A549 (cell line): ENCODE results near the gene DDX1. TPM values are rescaled to one million over a fixed set of nuclear protein-coding genes. Genes with fewer than 3 reads are reported as not detected.

Source experiments
- ATAC-seq, 2 experiments: fragments of 200-7000 bp in 1 of 2; fragments of >200 bp in 1 of 2; cut with Nextera tagmentation in 1 of 2; cut with Tn5 transposase in 1 of 2; 3 replicates each; pipeline versions ENCODE4 v1.8.0 to v1.9.1; 2018 to 2020; ENCODE audit warnings: mild to moderate bottlenecking in 1 of 2, moderate library complexity in 1 of 2
- CTCF ChIA-PET: fragments of 300-600 bp; sonication (Branson Sonifier 250); formaldehyde crosslinking; extraction: SDS; loops from one replicate; lab custom pipeline; 2021; ENCODE audit warnings: antibody characterized with exemption, inconsistent platforms; lab: Yijun Ruan, JAX
- POLR2A ChIA-PET: fragments of 350-600 bp; formaldehyde crosslinking; extraction: SDS; loops from one replicate; lab custom pipeline; 2021; ENCODE audit warnings: antibody characterized with exemption, inconsistent platforms; lab: Yijun Ruan, JAX
- DNase-seq, 2 experiments: peaks; one replicate each; pipeline versions ENCODE4 v3.0.0 to v3.0.0-alpha.2; 2011 to 2016; ENCODE audit warnings: low read depth in 1 of 2, low spot score in 1 of 2
- FAIRE-seq: peaks from 2 replicates; lab custom pipeline; 2011; peaks lifted over from hg19 to GRCh38; lab: Jason Lieb, UNC
- H3K27ac ChIP-seq, 2 experiments: fragments of >200 bp; sonication (Bioruptor Twin); formaldehyde crosslinking; 3 replicates each; pipeline ENCODE4 v1.5.1; 2016 to 2017
- H3K4me1 ChIP-seq: fragments of >200 bp; sonication (Bioruptor Twin); formaldehyde crosslinking; 3 replicates; pipeline ENCODE4 v1.6.1; 2016
- H3K4me2 ChIP-seq: fragments of >200 bp; sonication (Bioruptor Twin); formaldehyde crosslinking; 3 replicates; pipeline ENCODE4 v1.6.1; 2016
- H3K4me3 ChIP-seq: fragments of >200 bp; sonication (Bioruptor Twin); formaldehyde crosslinking; 3 replicates; pipeline ENCODE4 v1.5.1; 2016
- H3K9me3 ChIP-seq: fragments of >200 bp; sonication (Bioruptor Twin); formaldehyde crosslinking; 3 replicates; pipeline ENCODE4 v1.6.1; 2016
- BHLHE40 ChIP-seq: IDR thresholded peaks from 2 replicates; pipeline ENCODE4 v1.6.1; 2012; ENCODE audit warnings: low read depth, low read length, inconsistent platforms
- CBX2 ChIP-seq: fragments of 200-600 bp; sonication (generic); IDR thresholded peaks from 2 replicates; pipeline ENCODE4 v1.6.1; 2016; ENCODE audit warnings: low read depth, mild to moderate bottlenecking, borderline replicate concordance
- FOSB ChIP-seq: fragments of 250-450 bp; sonication (Bioruptor Pico); IDR thresholded peaks from 2 replicates; pipeline ENCODE4 v1.5.0; 2020; ENCODE audit warnings: mild to moderate bottlenecking, moderate library complexity
- HDAC2 ChIP-seq: fragments of 200-600 bp; sonication (generic); IDR thresholded peaks from 2 replicates; pipeline ENCODE4 v1.6.1; 2016
- HEYL ChIP-seq: fragments of 250-450 bp; sonication (Bioruptor Pico); IDR thresholded peaks from 2 replicates; pipeline ENCODE4 v1.8.0; 2021; ENCODE audit warnings: mild to moderate bottlenecking, moderate library complexity
- JUNB ChIP-seq: fragments of >200 bp; sonication (Bioruptor Twin); formaldehyde crosslinking; IDR thresholded peaks from 2 replicates; pipeline ENCODE4 v1.6.1; 2016
- KDM5A ChIP-seq: fragments of 200-600 bp; sonication (generic); IDR thresholded peaks from 2 replicates; pipeline ENCODE4 v1.6.1; 2016; ENCODE audit warnings: antibody characterized with exemption, mild to moderate bottlenecking
- MAFK ChIP-seq: fragments of 450-650 bp; IDR thresholded peaks from 2 replicates; pipeline ENCODE4 v1.6.1; 2014; ENCODE audit not compliant: partially characterized antibody
- NFE2L2 ChIP-seq: fragments of 150-350 bp; conservative IDR thresholded peaks from 2 replicates; pipeline ENCODE4 v1.6.1; 2014; ENCODE audit warnings: low read length
- NR3C1 ChIP-seq: fragments of >200 bp; sonication (Bioruptor Twin); formaldehyde crosslinking; IDR thresholded peaks from 3 replicates; pipeline ENCODE4 v1.6.1; 2017
- PHF8 ChIP-seq: fragments of 200-600 bp; sonication (generic); IDR thresholded peaks from 2 replicates; pipeline ENCODE4 v1.6.1; 2016; ENCODE audit warnings: low read depth, mild to moderate bottlenecking, antibody characterized with exemption, moderate library complexity, borderline replicate concordance
- RARB ChIP-seq: fragments of 250-450 bp; sonication (Bioruptor Pico); IDR thresholded peaks from 2 replicates; pipeline ENCODE4 v1.8.0; 2021; ENCODE audit warnings: mild to moderate bottlenecking, moderate library complexity
- ZC3H11A ChIP-seq: fragments of 450-650 bp; IDR thresholded peaks from 2 replicates; pipeline ENCODE4 v1.6.1; 2014; ENCODE audit warnings: antibody characterized with exemption, mild to moderate bottlenecking
- ZNF302 ChIP-seq: fragments of 250-450 bp; sonication (Bioruptor Pico); IDR thresholded peaks from 2 replicates; pipeline ENCODE4 v1.9.0; 2021; ENCODE audit warnings: inconsistent platforms, mild to moderate bottlenecking, moderate library complexity
- ZSCAN20 ChIP-seq: fragments of 250-450 bp; sonication (Bioruptor Pico); IDR thresholded peaks from 2 replicates; pipeline ENCODE4 v1.8.0; 2022; ENCODE audit warnings: mild to moderate bottlenecking, moderate library complexity
- WGBS: methylation state at CpG from one replicate; pipeline ENCODE4 v1.1.6; 2017; ENCODE audit errors: missing lambda C conversion rate; 5-methylcytosine and 5-hydroxymethylcytosine counted together
- polyA plus RNA-seq, 4 experiments: library from polyadenylated mRNA; depleted of rRNA in 3 of 4; stranded (reverse); fragments of >200 nt; fragmentation: RNase III in 1 of 4; extraction: RNeasy Plus Mini Kit Qiagen cat#74134 plus additional on column Dnase treatment in 1 of 4; gene quantifications; 2 replicates in 3 of 4; 3 replicates in 1 of 4; pipeline ENCODE4 v1.2.3, GENCODE V29; 2011 to 2017
- TF ChIP-seq, protein P1 (sequence below): fragments of 250-450 bp; sonication (Bioruptor Pico); IDR thresholded peaks from 2 replicates; pipeline ENCODE4 v1.5.0; 2020; ENCODE audit warnings: low read depth, mild to moderate bottlenecking, moderate library complexity
- TF ChIP-seq, protein P2 (sequence below): fragments of >200 bp; sonication (Bioruptor Twin); formaldehyde crosslinking; IDR thresholded peaks from 3 replicates; pipeline ENCODE4 v1.5.1; 2016
- TF ChIP-seq, protein P3 (sequence below): IDR thresholded peaks from 2 replicates; pipeline ENCODE4 v1.6.1; 2012; ENCODE audit warnings: low read depth, borderline replicate concordance
- TF ChIP-seq, protein P4 (sequence below): fragments of 150-350 bp; IDR thresholded peaks from 2 replicates; pipeline ENCODE4 v1.6.1; 2014; ENCODE audit warnings: low read depth, mild to moderate bottlenecking, low read length
- TF ChIP-seq, protein P5 (sequence below): fragments of 200-600 bp; sonication (generic); IDR thresholded peaks from 2 replicates; pipeline ENCODE4 v1.6.1; 2016; ENCODE audit warnings: antibody characterized with exemption, mild to moderate bottlenecking, moderate library complexity

DDX1 gene
- polyA plus RNA-seq, 2 of the 4 experiments (the other 2 are of a cell fraction) = 157 to 214 TPM

DNA sequence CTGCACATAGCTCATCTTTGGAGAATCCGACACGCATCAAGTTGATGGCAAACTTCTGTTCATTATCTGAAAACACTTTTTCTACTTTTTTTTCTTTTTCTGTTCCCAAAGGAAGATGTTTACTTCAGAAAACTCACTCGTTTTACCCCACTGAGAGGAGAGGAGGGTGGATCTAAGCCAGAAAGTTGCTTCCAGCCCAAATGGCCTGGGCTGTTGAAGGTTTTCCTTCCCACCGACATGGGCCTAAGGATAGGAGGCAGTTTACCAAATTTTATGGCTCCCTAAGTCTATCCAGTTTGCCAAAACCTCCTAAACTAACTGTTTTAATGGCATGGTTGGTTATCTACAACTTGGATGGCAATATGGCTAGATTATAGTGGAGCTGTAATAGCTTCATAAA is 70.4 kb downstream of the DDX1 start:
- DNase-seq (no peak), FAIRE-seq (no peak), ATAC-seq (no peak)
- no peaks in the 10 kb centered on the region for H3K4me1 ChIP-seq
- no peak overlapping the region for H3K4me3 ChIP-seq
- POLR2A ChIA-PET = no interaction called here
- H3K9me3 ChIP-seq = peaks cover 5% of the 10 kb centered on the region; the same call in 1 of the 3 replicates
- no peak overlapping the region for H3K27ac ChIP-seq
- CTCF ChIA-PET = no interaction called here
- no peak for TF ChIP-seq NFE2L2
- TF ChIP-seq, protein P1, sequence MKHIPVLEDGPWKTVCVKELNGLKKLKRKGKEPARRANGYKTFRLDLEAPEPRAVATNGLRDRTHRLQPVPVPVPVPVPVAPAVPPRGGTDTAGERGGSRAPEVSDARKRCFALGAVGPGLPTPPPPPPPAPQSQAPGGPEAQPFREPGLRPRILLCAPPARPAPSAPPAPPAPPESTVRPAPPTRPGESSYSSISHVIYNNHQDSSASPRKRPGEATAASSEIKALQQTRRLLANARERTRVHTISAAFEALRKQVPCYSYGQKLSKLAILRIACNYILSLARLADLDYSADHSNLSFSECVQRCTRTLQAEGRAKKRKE = no peak
- TF ChIP-seq CBX2 = no peak
- no peak for TF ChIP-seq HEYL (CRISPR knock-in tag)
- no peak for TF ChIP-seq ZNF302 (CRISPR knock-in tag)
- no peak for TF ChIP-seq PHF8
- TF ChIP-seq ZC3H11A = no peak
- TF ChIP-seq, protein P2, sequence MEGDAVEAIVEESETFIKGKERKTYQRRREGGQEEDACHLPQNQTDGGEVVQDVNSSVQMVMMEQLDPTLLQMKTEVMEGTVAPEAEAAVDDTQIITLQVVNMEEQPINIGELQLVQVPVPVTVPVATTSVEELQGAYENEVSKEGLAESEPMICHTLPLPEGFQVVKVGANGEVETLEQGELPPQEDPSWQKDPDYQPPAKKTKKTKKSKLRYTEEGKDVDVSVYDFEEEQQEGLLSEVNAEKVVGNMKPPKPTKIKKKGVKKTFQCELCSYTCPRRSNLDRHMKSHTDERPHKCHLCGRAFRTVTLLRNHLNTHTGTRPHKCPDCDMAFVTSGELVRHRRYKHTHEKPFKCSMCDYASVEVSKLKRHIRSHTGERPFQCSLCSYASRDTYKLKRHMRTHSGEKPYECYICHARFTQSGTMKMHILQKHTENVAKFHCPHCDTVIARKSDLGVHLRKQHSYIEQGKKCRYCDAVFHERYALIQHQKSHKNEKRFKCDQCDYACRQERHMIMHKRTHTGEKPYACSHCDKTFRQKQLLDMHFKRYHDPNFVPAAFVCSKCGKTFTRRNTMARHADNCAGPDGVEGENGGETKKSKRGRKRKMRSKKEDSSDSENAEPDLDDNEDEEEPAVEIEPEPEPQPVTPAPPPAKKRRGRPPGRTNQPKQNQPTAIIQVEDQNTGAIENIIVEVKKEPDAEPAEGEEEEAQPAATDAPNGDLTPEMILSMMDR = no peak
- TF ChIP-seq NR3C1 = no peak
- TF ChIP-seq KDM5A = no peak
- TF ChIP-seq, protein P3, sequence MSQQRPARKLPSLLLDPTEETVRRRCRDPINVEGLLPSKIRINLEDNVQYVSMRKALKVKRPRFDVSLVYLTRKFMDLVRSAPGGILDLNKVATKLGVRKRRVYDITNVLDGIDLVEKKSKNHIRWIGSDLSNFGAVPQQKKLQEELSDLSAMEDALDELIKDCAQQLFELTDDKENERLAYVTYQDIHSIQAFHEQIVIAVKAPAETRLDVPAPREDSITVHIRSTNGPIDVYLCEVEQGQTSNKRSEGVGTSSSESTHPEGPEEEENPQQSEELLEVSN = no peak
- no peak for TF ChIP-seq ZSCAN20 (CRISPR knock-in tag)
- TF ChIP-seq, protein P4, sequence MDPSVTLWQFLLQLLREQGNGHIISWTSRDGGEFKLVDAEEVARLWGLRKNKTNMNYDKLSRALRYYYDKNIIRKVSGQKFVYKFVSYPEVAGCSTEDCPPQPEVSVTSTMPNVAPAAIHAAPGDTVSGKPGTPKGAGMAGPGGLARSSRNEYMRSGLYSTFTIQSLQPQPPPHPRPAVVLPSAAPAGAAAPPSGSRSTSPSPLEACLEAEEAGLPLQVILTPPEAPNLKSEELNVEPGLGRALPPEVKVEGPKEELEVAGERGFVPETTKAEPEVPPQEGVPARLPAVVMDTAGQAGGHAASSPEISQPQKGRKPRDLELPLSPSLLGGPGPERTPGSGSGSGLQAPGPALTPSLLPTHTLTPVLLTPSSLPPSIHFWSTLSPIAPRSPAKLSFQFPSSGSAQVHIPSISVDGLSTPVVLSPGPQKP = no peak
- no peak for TF ChIP-seq MAFK
- no peak overlapping the region for H3K4me2 ChIP-seq
- 45% methylated on average over 4 of the region's 4 CpGs for WGBS

DNA sequence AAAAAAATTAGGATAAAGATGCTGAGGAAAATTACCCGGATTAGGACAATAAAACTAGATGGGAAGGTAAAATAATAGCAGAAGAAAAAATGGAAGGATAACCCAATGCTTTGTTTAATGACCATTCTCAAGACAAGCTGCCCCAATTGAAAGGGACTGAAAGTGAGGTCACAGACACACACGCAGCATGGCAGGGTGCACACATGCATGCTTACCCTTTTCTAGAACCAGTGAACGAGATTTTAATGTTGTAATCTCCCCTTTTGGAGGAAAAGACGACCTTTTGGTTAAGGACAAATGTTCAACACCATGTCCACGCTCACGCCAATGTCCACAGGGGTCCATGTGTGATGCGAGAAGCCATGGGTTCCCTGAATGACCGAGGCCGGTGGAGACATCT is 70.9 kb downstream of the DDX1 start:
- WGBS = 49% methylated on average over 9 of the region's 9 CpGs
- POLR2A ChIA-PET = no interaction called here
- CTCF ChIA-PET = no interaction called here

DNA sequence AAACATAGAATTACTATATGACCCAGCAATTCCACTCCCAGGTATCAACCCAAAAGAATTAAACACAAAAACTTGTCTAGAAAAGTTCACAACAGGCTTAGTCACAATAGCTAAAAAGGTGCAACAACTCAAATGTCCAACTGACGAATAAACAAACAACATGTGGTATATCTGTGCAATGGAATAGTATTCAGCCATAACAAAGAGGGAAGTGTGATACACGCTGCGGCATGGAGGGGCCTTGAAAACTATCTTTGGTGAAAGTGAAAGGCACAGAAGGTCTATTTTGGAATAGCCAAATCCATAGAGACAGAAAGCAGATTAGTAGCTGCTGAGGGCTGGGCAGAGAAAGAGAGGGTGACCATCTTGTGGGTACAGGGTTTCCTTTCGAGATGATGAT is 72.1 kb downstream of the DDX1 start:
- CTCF ChIA-PET = no interaction called here
- Histone ChIP-seq H3K4me3 (no peak overlapping the region), H3K9me3 (peaks cover 3% of the 10 kb centered on the region; the same call in 1 of the 3 replicates), H3K27ac (no peak overlapping the region), H3K4me2 (no peak overlapping the region), H3K4me1 (no peaks in the 10 kb centered on the region)
- ATAC-seq (no peak), FAIRE-seq (no peak), DNase-seq (no peak)
- WGBS = 53% methylated on average over 4 of the region's 4 CpGs
- POLR2A ChIA-PET = no interaction called here
- no peak for TF ChIP-seq CBX2
- TF ChIP-seq JUNB = no peak
- TF ChIP-seq, protein P5, sequence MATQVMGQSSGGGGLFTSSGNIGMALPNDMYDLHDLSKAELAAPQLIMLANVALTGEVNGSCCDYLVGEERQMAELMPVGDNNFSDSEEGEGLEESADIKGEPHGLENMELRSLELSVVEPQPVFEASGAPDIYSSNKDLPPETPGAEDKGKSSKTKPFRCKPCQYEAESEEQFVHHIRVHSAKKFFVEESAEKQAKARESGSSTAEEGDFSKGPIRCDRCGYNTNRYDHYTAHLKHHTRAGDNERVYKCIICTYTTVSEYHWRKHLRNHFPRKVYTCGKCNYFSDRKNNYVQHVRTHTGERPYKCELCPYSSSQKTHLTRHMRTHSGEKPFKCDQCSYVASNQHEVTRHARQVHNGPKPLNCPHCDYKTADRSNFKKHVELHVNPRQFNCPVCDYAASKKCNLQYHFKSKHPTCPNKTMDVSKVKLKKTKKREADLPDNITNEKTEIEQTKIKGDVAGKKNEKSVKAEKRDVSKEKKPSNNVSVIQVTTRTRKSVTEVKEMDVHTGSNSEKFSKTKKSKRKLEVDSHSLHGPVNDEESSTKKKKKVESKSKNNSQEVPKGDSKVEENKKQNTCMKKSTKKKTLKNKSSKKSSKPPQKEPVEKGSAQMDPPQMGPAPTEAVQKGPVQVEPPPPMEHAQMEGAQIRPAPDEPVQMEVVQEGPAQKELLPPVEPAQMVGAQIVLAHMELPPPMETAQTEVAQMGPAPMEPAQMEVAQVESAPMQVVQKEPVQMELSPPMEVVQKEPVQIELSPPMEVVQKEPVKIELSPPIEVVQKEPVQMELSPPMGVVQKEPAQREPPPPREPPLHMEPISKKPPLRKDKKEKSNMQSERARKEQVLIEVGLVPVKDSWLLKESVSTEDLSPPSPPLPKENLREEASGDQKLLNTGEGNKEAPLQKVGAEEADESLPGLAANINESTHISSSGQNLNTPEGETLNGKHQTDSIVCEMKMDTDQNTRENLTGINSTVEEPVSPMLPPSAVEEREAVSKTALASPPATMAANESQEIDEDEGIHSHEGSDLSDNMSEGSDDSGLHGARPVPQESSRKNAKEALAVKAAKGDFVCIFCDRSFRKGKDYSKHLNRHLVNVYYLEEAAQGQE = no peak
- TF ChIP-seq PHF8 = no peak
- no peak for TF ChIP-seq BHLHE40
- TF ChIP-seq ZSCAN20 (CRISPR knock-in tag) = no peak
- TF ChIP-seq FOSB (CRISPR knock-in tag) = no peak
- no peak for TF ChIP-seq HDAC2
- no peak for TF ChIP-seq KDM5A

More for the DNA sequence above, 70.9 kb downstream of the DDX1 start:
- Histone ChIP-seq H3K4me2 (no peak overlapping the region), H3K4me3 (no peak overlapping the region), H3K27ac (no peak overlapping the region), H3K9me3 (peaks cover 5% of the 10 kb centered on the region; the same call in 1 of the 3 replicates), H3K4me1 (no peaks in the 10 kb centered on the region)
- DNase-seq = no peak
- no peak for FAIRE-seq
- TF ChIP-seq RARB (CRISPR knock-in tag) = no peak
- TF ChIP-seq, protein P2 = no peak
- no peak for ATAC-seq
